ENCODE results near the gene HELB.

The HELB gene

GRCh38 chr12:66361703-66362102 is 59.4 kb downstream of the HELB start:
- no peak for DNase-seq (ENCODE audit: low read depth)

GRCh38 chr12:66365718-66366490 is 63.6 kb downstream of the HELB start:
- DNase-seq (ENCODE audit: low read depth) = peak; percentile 45

GRCh38 chr12:66367015-66367667 is 64.8 kb downstream of the HELB start:
- DNase-seq (ENCODE audit: low read depth) = no peak

- DNase-seq (ENCODE audit: low read depth) = no peak
Observed at GRCh38 chr12:66371982-66372381, 69.7 kb downstream of the HELB start.

GRCh38 chr12:66375560-66375959 is 73.3 kb downstream of the HELB start:
- DNase-seq (ENCODE audit: low read depth) = no peak

GRCh38 chr12:66379616-66380015 is 77.3 kb downstream of the HELB start:
- DNase-seq (ENCODE audit: low read depth) = no peak

GRCh38 chr12:66380769-66381535 is 78.7 kb downstream of the HELB start:
- DNase-seq (ENCODE audit: low read depth) = no peak

GRCh38 chr12:66387117-66387516 is 84.8 kb downstream of the HELB start:
- no peak for DNase-seq (ENCODE audit: low read depth)
